Nucleus accumbens (tissue), 56 donors: ENCODE data around the gene SCAMP2.

ENCODE experiments used
- DNase-seq, 56 donors: peaks; one replicate each; lab custom pipeline; 2025; lab: John Stamatoyannopoulos, UW

The SCAMP2 gene

GRCh38 chr15:74800559-74801094, 72.5 kb downstream of the SCAMP2 start:
- peak in 1 of 56 donors; percentile 31 for DNase-seq

- DNase-seq, result peak in 47 of 56 donors; percentile 21 to 80 (median 49)
Measured at GRCh38 chr15:74799856-74800558, 73.2 kb downstream of the SCAMP2 start.

DNA sequence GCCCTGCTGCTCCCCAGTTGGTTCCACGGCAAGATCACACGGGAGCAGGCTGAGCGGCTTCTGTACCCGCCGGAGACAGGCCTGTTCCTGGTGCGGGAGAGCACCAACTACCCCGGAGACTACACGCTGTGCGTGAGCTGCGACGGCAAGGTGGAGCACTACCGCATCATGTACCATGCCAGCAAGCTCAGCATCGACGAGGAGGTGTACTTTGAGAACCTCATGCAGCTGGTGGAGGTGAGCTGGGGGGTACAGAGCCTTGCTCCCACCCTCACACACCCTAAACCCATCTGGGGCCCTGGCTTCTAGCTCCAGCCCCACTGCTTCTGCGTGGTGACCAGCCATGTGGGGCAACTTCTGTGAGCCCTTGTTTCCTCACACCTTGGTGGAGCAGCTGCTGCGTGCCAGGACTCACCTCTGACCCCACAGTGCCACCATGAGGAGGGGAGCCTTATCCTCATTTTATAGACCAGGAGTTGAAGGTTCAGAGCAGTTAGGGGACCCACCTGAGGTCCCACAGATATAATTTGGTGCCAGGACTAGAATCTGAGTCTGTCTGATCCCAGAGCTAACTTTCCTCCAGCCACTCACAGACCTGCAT, 73.8 kb downstream of the SCAMP2 start:
- DNase-seq, result no peak

DNA sequence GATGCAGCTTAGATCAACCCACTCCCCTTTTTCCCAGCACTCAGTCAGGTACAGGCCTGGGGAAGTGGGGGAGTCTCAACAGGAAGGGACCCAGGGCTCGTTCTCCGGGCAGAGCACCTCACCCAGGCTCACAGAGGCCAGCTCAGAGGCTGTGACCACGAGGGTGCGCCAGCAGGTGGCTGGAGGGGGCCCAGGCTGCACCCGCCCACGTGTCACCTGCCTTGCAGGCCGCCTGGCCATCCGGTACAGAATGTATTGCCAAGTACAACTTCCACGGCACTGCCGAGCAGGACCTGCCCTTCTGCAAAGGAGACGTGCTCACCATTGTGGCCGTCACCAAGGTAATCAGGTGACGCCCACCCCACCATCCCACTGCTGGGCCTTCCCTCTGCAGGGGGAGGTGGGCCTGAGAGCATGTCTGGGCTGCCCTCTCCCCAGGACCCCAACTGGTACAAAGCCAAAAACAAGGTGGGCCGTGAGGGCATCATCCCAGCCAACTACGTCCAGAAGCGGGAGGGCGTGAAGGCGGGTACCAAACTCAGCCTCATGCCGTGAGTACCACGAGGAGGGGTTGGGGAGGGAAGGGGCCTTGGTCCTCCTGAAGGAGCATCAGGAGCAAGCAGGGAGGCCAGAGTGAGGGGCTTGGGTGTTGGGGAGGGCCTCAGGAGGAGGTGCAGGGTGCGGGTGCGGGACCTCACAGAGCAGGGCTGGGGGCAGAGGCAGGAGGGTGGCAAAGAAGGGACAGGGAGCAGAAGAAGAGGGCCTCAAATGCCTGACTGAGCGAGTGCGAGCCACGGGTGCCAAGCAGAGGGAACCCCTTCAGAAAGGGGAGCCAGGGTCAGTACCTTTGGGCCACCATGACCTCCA, 74.5 kb downstream of the SCAMP2 start:
- no peak for DNase-seq

GRCh38 chr15:74795966-74796625, 77.1 kb downstream of the SCAMP2 start:
- DNase-seq, result no peak

DNA sequence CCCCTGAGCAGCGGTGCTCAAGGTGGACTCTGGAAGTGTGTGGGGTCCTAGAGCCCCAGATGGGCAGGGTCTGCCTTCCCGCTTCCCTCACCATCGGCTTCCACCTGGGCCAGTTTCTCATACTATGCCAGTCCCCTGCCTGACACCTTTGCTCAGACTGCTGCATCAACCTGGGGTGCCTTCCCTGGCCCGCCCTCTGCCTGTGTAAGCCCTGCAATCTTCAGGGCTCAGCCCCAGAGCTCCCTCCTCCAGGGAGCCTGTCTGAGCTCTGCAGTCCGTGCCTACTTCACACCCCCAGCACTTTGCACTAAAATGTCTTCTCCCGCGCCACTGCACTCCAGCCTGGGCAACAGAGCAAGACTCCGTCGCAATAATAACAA, 78.2 kb downstream of the SCAMP2 start:
- no peak for DNase-seq

GRCh38 chr15:74794248-74794969, 78.8 kb downstream of the SCAMP2 start:
- DNase-seq, result no peak
